ENCODE data around the gene PRC1.

Gene PRC1

DNA sequence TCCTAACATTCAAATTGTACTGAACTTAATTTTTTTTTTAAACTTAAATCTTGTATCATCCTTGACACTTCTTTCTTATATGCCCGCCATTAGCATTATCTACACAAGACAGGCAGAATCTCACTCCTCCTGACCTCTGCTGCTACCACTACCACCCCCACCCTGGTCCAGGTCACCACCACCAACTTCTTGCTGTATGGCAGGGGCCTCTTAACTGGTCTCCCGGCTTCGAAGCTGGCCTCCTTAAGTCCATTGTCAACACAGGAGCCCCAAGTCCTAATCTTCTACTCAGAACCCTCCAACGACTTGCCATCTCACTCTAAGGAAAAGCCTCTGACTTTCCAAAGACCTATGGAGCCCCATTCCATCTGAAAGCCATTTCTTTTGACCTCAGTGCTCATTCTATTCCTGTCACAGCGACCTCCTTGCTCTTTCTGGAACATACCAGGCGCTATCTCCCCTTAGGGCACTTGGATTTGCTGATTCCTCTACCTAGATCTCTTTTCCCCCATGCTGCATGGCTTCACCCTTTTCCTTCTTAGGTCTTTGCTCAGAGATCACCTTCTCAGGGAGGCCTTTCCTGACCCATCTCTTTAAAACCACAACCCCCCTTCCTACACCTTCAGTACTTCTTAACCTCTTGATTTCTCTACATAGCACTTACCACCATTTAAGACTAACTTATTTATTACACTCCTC, 2.6 kb downstream of the PRC1 start:
- no peak for DNase-seq (ENCODE audit: extremely low read depth, low read depth)
- peak overlapping the region; percentile 86 for H3K4me3 ChIP-seq (replicated peaks; ENCODE audit: low read depth, low read length)
- TF ChIP-seq, protein P1, sequence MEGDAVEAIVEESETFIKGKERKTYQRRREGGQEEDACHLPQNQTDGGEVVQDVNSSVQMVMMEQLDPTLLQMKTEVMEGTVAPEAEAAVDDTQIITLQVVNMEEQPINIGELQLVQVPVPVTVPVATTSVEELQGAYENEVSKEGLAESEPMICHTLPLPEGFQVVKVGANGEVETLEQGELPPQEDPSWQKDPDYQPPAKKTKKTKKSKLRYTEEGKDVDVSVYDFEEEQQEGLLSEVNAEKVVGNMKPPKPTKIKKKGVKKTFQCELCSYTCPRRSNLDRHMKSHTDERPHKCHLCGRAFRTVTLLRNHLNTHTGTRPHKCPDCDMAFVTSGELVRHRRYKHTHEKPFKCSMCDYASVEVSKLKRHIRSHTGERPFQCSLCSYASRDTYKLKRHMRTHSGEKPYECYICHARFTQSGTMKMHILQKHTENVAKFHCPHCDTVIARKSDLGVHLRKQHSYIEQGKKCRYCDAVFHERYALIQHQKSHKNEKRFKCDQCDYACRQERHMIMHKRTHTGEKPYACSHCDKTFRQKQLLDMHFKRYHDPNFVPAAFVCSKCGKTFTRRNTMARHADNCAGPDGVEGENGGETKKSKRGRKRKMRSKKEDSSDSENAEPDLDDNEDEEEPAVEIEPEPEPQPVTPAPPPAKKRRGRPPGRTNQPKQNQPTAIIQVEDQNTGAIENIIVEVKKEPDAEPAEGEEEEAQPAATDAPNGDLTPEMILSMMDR (IDR thresholded peaks at IDR 0.05; ENCODE audit: low read depth, low read length, missing control alignments): no peak

DNA sequence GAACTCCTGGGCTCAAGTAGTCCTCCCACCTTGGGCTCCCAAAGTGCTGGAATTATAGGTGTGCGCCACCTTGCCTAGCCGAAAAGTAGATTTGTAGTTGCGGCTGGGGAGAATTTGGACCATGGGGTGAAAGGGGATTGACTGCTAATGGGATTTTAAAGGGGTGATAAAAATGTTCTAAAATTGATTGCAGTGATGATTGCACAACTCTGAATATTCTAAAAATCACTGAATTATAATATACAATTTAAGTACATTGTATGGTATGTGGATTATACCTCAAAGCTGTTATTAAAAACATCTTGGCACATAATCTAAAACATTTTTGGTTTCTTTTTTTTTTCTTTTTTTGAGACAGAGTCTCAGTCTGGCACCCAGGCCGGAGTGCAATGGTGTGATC, 3.9 kb downstream of the PRC1 start:
- no peak overlapping the region for H3K4me3 ChIP-seq (replicated peaks; ENCODE audit: low read depth, low read length)
- TF ChIP-seq, protein P1 (IDR thresholded peaks at IDR 0.05; ENCODE audit: low read depth, low read length, missing control alignments): no peak
- no peak for DNase-seq (ENCODE audit: extremely low read depth, low read depth)

DNA sequence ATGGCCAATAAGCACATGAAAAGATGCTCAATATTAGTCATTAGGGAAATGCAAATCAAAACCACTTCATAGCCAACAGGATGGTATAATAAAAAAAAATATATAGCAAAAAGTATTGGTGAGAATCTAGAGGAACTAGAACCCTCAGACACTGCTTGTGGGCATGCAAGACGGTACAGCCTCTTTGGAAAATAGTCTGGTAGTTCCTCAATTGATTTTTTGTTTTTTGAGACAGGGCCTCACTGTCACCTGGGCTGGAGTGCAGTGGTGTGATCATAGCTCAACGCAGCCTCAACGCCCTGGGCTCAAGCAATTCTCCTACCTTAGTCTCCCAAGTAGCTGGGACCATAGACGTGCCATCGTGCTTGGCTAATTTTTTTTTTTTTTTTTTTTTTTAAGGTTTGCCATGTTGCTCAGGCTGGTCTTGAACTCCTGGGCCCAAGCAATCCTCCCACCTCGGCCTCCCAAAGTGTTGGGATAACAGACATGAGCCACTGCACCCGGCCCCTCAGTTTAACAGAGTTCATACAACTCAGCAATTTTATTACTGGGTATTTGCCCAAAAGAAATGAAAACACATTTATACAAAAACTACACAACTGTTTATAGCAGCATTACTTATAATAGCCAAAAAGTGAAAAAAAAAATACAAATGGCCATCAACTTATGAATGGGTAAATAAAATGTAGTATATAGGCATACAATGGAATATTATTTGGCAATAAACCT, 5.1 kb downstream of the PRC1 start:
- H3K4me3 ChIP-seq (replicated peaks; ENCODE audit: low read depth, low read length): no peak overlapping the region
- TF ChIP-seq, protein P1 (IDR thresholded peaks at IDR 0.05; ENCODE audit: low read depth, low read length, missing control alignments): no peak
- DNase-seq (ENCODE audit: extremely low read depth, low read depth): no peak

DNA sequence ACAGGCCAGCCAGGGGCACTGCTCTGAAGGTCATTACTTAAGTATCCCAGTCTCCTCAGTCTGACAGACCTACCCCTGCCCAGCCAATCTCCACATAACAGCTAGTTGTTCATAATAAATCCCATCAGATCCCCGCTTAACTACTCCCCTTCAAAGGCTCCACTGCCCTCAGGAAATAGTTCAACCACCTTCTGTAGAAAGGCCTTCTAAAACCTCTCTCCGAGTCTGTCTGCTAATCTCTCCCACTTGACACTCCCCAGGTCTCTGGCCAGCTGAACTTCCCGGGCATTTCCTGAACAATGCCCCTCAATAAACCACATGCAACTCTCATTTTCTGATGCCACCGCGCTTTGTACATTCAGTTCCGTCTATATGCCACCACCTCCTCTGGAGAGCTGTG, 6.0 kb downstream of the PRC1 start:
- DNase-seq (ENCODE audit: extremely low read depth, low read depth): no peak
- H3K4me3 ChIP-seq (replicated peaks; ENCODE audit: low read depth, low read length): no peak overlapping the region
- TF ChIP-seq, protein P1 (IDR thresholded peaks at IDR 0.05; ENCODE audit: low read depth, low read length, missing control alignments): no peak

DNA sequence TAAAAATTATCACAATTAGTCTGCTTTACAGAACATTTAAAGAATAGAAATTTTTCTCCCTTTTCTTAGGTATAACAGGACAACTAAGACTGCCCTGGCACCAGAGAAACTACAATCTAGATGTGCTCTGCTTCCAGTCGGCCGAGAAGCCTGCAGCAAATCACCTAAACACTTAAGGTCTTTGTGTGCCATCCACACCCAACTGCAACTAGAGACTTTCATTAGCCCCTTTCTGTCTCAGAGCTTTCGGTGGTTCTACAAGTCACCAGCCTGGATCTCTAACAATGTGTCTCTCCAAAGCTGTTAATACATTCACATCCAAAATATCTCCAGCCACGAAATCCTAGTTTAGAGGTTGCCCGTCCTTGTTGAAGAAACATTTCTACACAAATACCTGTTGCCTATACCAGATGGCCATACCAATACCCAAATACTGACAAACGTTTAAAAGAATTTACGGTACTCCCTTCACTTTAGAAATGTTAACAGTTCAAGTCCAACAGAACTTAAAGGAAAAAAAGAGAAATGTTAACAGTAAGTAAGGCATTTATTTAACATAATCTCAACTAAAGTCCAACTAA, 6.7 kb downstream of the PRC1 start:
- DNase-seq (ENCODE audit: extremely low read depth, low read depth): no peak
- TF ChIP-seq, protein P1 (IDR thresholded peaks at IDR 0.05; ENCODE audit: low read depth, low read length, missing control alignments): no peak
- no peak overlapping the region for H3K4me3 ChIP-seq (replicated peaks; ENCODE audit: low read depth, low read length)

DNA sequence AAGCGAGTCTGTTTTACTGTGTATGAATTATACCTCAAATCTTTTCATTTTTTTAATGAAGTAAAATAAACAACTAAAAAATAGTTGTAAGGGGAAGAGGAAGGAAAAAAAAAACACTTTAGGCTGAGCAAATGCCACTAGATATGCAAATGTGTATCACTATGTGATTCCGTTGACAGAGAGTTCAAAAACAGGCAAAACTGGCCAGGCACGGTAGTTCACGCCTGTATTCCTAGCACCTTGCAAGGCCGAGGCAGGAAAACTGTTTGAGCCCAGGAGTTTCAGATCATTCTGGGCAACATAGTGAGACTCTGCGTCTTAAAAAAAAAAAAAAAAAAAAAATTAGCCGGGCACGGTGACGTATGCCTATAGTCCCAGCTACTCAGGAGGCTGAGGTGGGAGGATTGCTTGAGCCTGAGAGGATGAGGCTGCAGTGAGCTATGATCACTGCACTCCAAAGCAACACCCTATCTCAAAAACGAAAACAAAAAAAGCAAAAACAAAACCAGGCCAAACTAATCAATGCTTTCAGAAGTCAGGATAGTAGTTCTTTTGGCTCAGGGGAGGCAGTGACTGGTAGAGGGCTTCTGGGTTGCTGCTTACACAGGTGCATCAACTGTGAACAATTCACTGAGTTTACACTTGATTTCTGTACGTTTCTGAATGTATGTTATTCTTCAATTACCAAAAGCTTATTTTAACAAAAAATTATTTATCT, 7.4 kb downstream of the PRC1 start:
- H3K4me3 ChIP-seq (replicated peaks; ENCODE audit: low read depth, low read length): no peak overlapping the region
- no peak for DNase-seq (ENCODE audit: extremely low read depth, low read depth)
- TF ChIP-seq, protein P1 (IDR thresholded peaks at IDR 0.05; ENCODE audit: low read depth, low read length, missing control alignments): no peak
